H9 (cell line): ENCODE measurements around the gene DCUN1D2. TPM values are rescaled to one million over a fixed set of nuclear protein-coding genes. Genes with fewer than 3 reads are reported as not detected.
A peak's percentile ranks its signal among the peaks of the same experiment; 100 is the strongest.

Experiments used
- DNase-seq: peaks from one replicate; pipeline ENCODE4 v3.0.0-alpha.2; 2017
- H2AFZ ChIP-seq: one replicate; pipeline ENCODE4 v1.6.1; 2013; ENCODE audit warnings: mild to moderate bottlenecking, low read length, control low read depth, moderate library complexity
- H2AK5ac ChIP-seq: 2 replicates; pipeline ENCODE4 v1.6.1; 2013; ENCODE audit warnings: low read length, control low read depth, mixed read lengths; ENCODE audit not compliant: insufficient read length
- H2BK120ac ChIP-seq: one replicate; pipeline ENCODE4 v1.6.1; 2013; ENCODE audit warnings: low read depth, mild to moderate bottlenecking, low read length, control low read depth, inconsistent platforms; ENCODE audit not compliant: poor library complexity, severe bottlenecking
- H2BK12ac ChIP-seq: 2 replicates; pipeline ENCODE4 v1.6.1; 2013; ENCODE audit warnings: low read length, control low read depth, mixed read lengths, low read depth; ENCODE audit not compliant: insufficient read length
- H2BK15ac ChIP-seq: 2 replicates; pipeline ENCODE4 v1.6.1; 2013; ENCODE audit warnings: low read depth, low read length, control low read depth
- H2BK20ac ChIP-seq: one replicate; pipeline ENCODE4 v1.6.1; 2013; ENCODE audit warnings: low read depth, mild to moderate bottlenecking, low read length, control low read depth, inconsistent platforms; ENCODE audit not compliant: poor library complexity, severe bottlenecking
- H2BK5ac ChIP-seq: 2 replicates; pipeline ENCODE4 v1.6.1; 2013; ENCODE audit warnings: low read length, control low read depth, mixed read lengths; ENCODE audit not compliant: insufficient read length
- H3K14ac ChIP-seq: 2 replicates; pipeline ENCODE4 v1.6.1; 2013; ENCODE audit warnings: low read length, control low read depth; ENCODE audit not compliant: insufficient read depth
- H3K18ac ChIP-seq: 2 replicates; pipeline ENCODE4 v1.6.1; 2013; ENCODE audit warnings: low read depth, mild to moderate bottlenecking, mixed read lengths, low read length, control low read depth; ENCODE audit not compliant: insufficient read length
- H3K23ac ChIP-seq: 2 replicates; pipeline ENCODE4 v1.6.1; 2013; ENCODE audit warnings: low read length, control low read depth, mixed read lengths, low read depth; ENCODE audit not compliant: insufficient read length
- H3K23me2 ChIP-seq: 2 replicates; pipeline ENCODE4 v1.6.1; 2013; ENCODE audit warnings: low read depth, mild to moderate bottlenecking, mixed read lengths, low read length, control low read depth; ENCODE audit not compliant: insufficient read length, poor library complexity, severe bottlenecking
- H3K27ac ChIP-seq: 2 replicates; pipeline ENCODE4 v1.5.1; 2013; ENCODE audit warnings: low read length, control low read depth, mixed read lengths, low read depth; ENCODE audit not compliant: insufficient read length
- H3K27me3 ChIP-seq: 2 replicates; pipeline ENCODE4 v1.6.1; 2013; ENCODE audit warnings: low read length, control low read depth, inconsistent platforms; ENCODE audit not compliant: insufficient read depth
- H3K4ac ChIP-seq: 2 replicates; pipeline ENCODE4 v1.6.1; 2013; ENCODE audit warnings: low read depth, mild to moderate bottlenecking, control low read depth, inconsistent platforms, low read length, moderate library complexity
- H3K4me1 ChIP-seq: 2 replicates; pipeline ENCODE4 v1.6.1; 2013; ENCODE audit warnings: low read length, control low read depth, inconsistent platforms; ENCODE audit not compliant: insufficient read depth
- H3K4me2 ChIP-seq: 2 replicates; pipeline ENCODE4 v1.6.1; 2013; ENCODE audit warnings: low read length, control low read depth, mixed read lengths; ENCODE audit not compliant: insufficient read length, insufficient read depth
- H3K56ac ChIP-seq: 2 replicates; pipeline ENCODE4 v1.6.1; 2013; ENCODE audit warnings: low read depth, mild to moderate bottlenecking, mixed read lengths, low read length, control low read depth; ENCODE audit not compliant: insufficient read length
- H3K79me1 ChIP-seq: 2 replicates; pipeline ENCODE4 v1.6.1; 2013; ENCODE audit warnings: low read depth, mild to moderate bottlenecking, moderate library complexity, low read length, control low read depth, inconsistent platforms; ENCODE audit not compliant: insufficient read depth, poor library complexity, severe bottlenecking
- H3K79me2 ChIP-seq: 2 replicates; pipeline ENCODE4 v1.6.1; 2013; ENCODE audit warnings: low read length, control low read depth, inconsistent platforms; ENCODE audit not compliant: insufficient read depth
- H3K9ac ChIP-seq: 2 replicates; pipeline ENCODE4 v1.6.1; 2013; ENCODE audit warnings: low read length, control low read depth, mixed read lengths; ENCODE audit not compliant: insufficient read length; ENCODE audit errors: extremely low read depth
- H3K9me3 ChIP-seq: one replicate; pipeline ENCODE4 v1.6.1; 2013; ENCODE audit warnings: low read depth, low read length, inconsistent platforms; ENCODE audit not compliant: control insufficient read depth
- H3T11ph ChIP-seq: one replicate; pipeline ENCODE4 v1.6.1; 2013; ENCODE audit warnings: mild to moderate bottlenecking, low read length, control low read depth, inconsistent platforms
- H4K20me1 ChIP-seq: one replicate; pipeline ENCODE4 v1.6.1; 2013; ENCODE audit not compliant: control insufficient read depth, insufficient read length, insufficient read depth
- H4K5ac ChIP-seq: 2 replicates; pipeline ENCODE4 v1.6.1; 2013; ENCODE audit warnings: low read depth, mild to moderate bottlenecking, mixed read lengths, low read length, control low read depth; ENCODE audit not compliant: insufficient read length
- H4K8ac ChIP-seq: replicated peaks from 2 replicates; pipeline ENCODE4 v1.6.1; 2013; ENCODE audit warnings: low read length, control low read depth, mixed read lengths, low read depth; ENCODE audit not compliant: insufficient read length
- H4K91ac ChIP-seq: 2 replicates; pipeline ENCODE4 v1.6.1; 2013; ENCODE audit warnings: low read depth, mild to moderate bottlenecking, moderate library complexity, mixed read lengths, low read length, control low read depth; ENCODE audit not compliant: insufficient read length
- H3K27ac Mint-ChIP-seq, 3 experiments: 2 replicates in 2 of 3; 3 replicates in 1 of 3; pipeline ENCODE4 v1.8.0; 2020 to 2021; ENCODE audit warnings: mixed read lengths in 3 of 3, mild to moderate bottlenecking in 1 of 3, moderate library complexity in 1 of 3
- H3K27me3 Mint-ChIP-seq: 2 replicates; pipeline ENCODE4 v1.8.0; 2021; ENCODE audit warnings: low read depth, mild to moderate bottlenecking, moderate library complexity, mixed read lengths
- H3K36me3 Mint-ChIP-seq, 3 experiments: 2 replicates in 2 of 3; 3 replicates in 1 of 3; pipeline ENCODE4 v1.8.0; 2020 to 2021; ENCODE audit warnings: low read depth in 3 of 3, mixed read lengths in 3 of 3; ENCODE audit not compliant: insufficient read depth in 1 of 3
- H3K4me1 Mint-ChIP-seq, 2 experiments: 2 replicates each; pipeline ENCODE4 v1.8.0; 2020; ENCODE audit warnings: mixed read lengths in 2 of 2
- H3K4me3 Mint-ChIP-seq, 2 experiments: 2 replicates in 1 of 2; 3 replicates in 1 of 2; pipeline ENCODE4 v1.8.0; 2020 to 2021; ENCODE audit warnings: mild to moderate bottlenecking in 2 of 2, mixed read lengths in 2 of 2, moderate library complexity in 1 of 2
- H3K9me3 Mint-ChIP-seq, 2 experiments: 2 replicates in 1 of 2; 3 replicates in 1 of 2; pipeline ENCODE4 v1.8.0; 2020; ENCODE audit warnings: mild to moderate bottlenecking in 2 of 2, mixed read lengths in 2 of 2, moderate library complexity in 1 of 2
- CTCF ChIP-seq: fragments of 200-600 bp; sonication (generic); conservative IDR thresholded peaks from 3 replicates; pipeline ENCODE4 v1.8.0; 2021; ENCODE audit warnings: antibody characterized with exemption, mild to moderate bottlenecking
- WGBS: extraction: QIAGEN DNeasy Blood & Tissue Kit; methylation state at CpG from one replicate; pipeline ENCODE4 v1.1.7; 2013; ENCODE audit warnings: missing lambda C conversion rate, low lambda C conversion rate, mixed read lengths; ENCODE audit not compliant: insufficient read length; ENCODE audit errors: extremely low coverage; 5-methylcytosine and 5-hydroxymethylcytosine counted together
- total RNA-seq: library from RNA; stranded (reverse); gene quantifications from 2 replicates; pipeline ENCODE4 v1.2.1, GENCODE V29; 2021

The DCUN1D2 gene
- total RNA-seq, 1 experiment from 2014 or later = 36.8 TPM

- Histone ChIP-seq H3K23ac (no peak overlapping the region), H3K4ac (no peak overlapping the region), H2AFZ (no peak overlapping the region), H3T11ph (no peak overlapping the region), H3K79me1 (no peaks in the 10 kb centered on the region), H3K14ac (no peak overlapping the region), H3K18ac (no peak overlapping the region), H3K9ac (no peak overlapping the region), H2BK12ac (no peak overlapping the region), H2AK5ac (no peak overlapping the region), H2BK20ac (no peak overlapping the region), H3K56ac (no peak overlapping the region), H3K23me2 (no peaks in the 10 kb centered on the region), H4K91ac (no peak overlapping the region), H3K4me1 (no peaks in the 10 kb centered on the region), H4K8ac (no peak overlapping the region), H2BK15ac (no peak overlapping the region), H4K5ac (no peak overlapping the region), H2BK5ac (no peak overlapping the region), H3K9me3 (no peaks in the 10 kb centered on the region), H4K20me1 (peaks cover 2% of the 10 kb centered on the region), H3K4me2 (no peak overlapping the region), H3K27me3 (no peaks in the 10 kb centered on the region), H2BK120ac (no peak overlapping the region), H3K27ac (no peak overlapping the region), H3K79me2 (no peaks in the 10 kb centered on the region)
- Mint-ChIP-seq H3K36me3 (peaks cover 20 to 45% (median 30%) of the 10 kb centered on the region in 3 experiments; a peak in 6 of 7 replicates), H3K9me3 (no peaks in the 10 kb centered on the region), H3K27me3 (no peaks in the 10 kb centered on the region), H3K4me3 (no peak overlapping the region; a peak in 1 of 5 replicates), H3K4me1 (no peaks in the 10 kb centered on the region), H3K27ac (peak overlapping the region in 2 of 3 experiments; percentile 16 to 39; a peak in 2 of 7 replicates)
- no peak for TF ChIP-seq CTCF
- DNase-seq = no peak
- no CpG with 5 or more reads among the region's 24 CpGs for WGBS
Observed at GRCh38 chr13:113533161-113533840, 42.8 kb upstream of the DCUN1D2 start.
